Inflammatory macrophage treated with lipopolysaccharide for 4 hours (primary cell): ENCODE measurements around the gene SAMD10.
A peak's percentile ranks its signal among the peaks of the same experiment; 100 is the strongest.
"Not testable (repeated sequence)": the region's sequence is repeated elsewhere in the genome, so short reads cannot be mapped to it uniquely, and the experiment has no call there.

Experiments
- DNase-seq: peaks from one replicate; pipeline ENCODE4 v3.0.0-alpha.2; 2020

Gene SAMD10

GRCh38 chr20:64000906-64001305, 21.5 kb upstream of the SAMD10 start:
- no peak for DNase-seq

- no peak for DNase-seq
Observed at GRCh38 chr20:63982937-63983336, 3.5 kb upstream of the SAMD10 start.

GRCh38 chr20:63980806-63981728, 1.6 kb upstream of the SAMD10 start, which contains the start of gene PRPF6:
PRPF6 (plus strand) TSS chr20:63981132; CDS start chr20:63981246, 114 bp downstream.
- DNase-seq, result peak; percentile 98

- peak; percentile 37 for DNase-seq
Observed at GRCh38 chr20:63980317-63980805, 919 bp upstream of the SAMD10 start.

- no peak for DNase-seq
Observed at GRCh38 chr20:63979229-63979556, 249 bp downstream of the SAMD10 start.

GRCh38 chr20:63978319-63979228, 868 bp downstream of the SAMD10 start:
- DNase-seq, result peak; percentile 29

GRCh38 chr20:63977739-63978276, 1.6 kb downstream of the SAMD10 start:
- peak; percentile 67 for DNase-seq

GRCh38 chr20:63976980-63977738, 2.3 kb downstream of the SAMD10 start:
- no peak for DNase-seq

- DNase-seq, result not testable (repeated sequence)
Observed at GRCh38 chr20:63976511-63976910, 2.9 kb downstream of the SAMD10 start.

GRCh38 chr20:63974402-63975200, 4.8 kb downstream of the SAMD10 start:
- DNase-seq, result no peak

- DNase-seq, result peak; percentile 87
Observed at GRCh38 chr20:63973636-63974401, 5.6 kb downstream of the SAMD10 start.

- no peak for DNase-seq
Observed at GRCh38 chr20:63973160-63973479, 6.3 kb downstream of the SAMD10 start.

- no peak for DNase-seq
Observed at GRCh38 chr20:63972312-63973159, 6.9 kb downstream of the SAMD10 start.

- DNase-seq, result not testable (repeated sequence)
Observed at GRCh38 chr20:63971960-63972311, 7.5 kb downstream of the SAMD10 start.

GRCh38 chr20:63970714-63971431, 8.6 kb downstream of the SAMD10 start:
- no peak for DNase-seq

- DNase-seq, result no peak
Observed at GRCh38 chr20:63969838-63970713, 9.4 kb downstream of the SAMD10 start, which contains the start of gene ZNF512B. ZNF512B (minus strand) TSS chr20:63969930; CDS start chr20:63967950, 1,980 bp downstream.

- no peak for DNase-seq
Observed at GRCh38 chr20:63968928-63969760, 10.3 kb downstream of the SAMD10 start.
